GM21528 (cell line): ENCODE data around the gene NEDD8.
"Not testable (repeated sequence)": the region's sequence is repeated elsewhere in the genome, so short reads cannot be mapped to it uniquely, and the experiment has no call there.

Experiments used
- ATAC-seq: cut with Tn5 transposase; IDR thresholded peaks from one replicate; pipeline ENCODE4 v1.9.1; 2021; ENCODE audit warnings: mild to moderate bottlenecking, moderate library complexity; ENCODE audit not compliant: unreplicated experiment, low FRiP score

Gene NEDD8

GRCh38 chr14:24231263-24232120 lies 675 bp downstream of the NEDD8 start:
- peak; percentile 5 for ATAC-seq

GRCh38 chr14:24228902-24229301 lies 3.3 kb downstream of the NEDD8 start:
- no peak for ATAC-seq

GRCh38 chr14:24226473-24226872 lies 5.7 kb downstream of the NEDD8 start:
- ATAC-seq: no peak

- ATAC-seq: no peak
Observed at GRCh38 chr14:24224618-24225071, 7.5 kb downstream of the NEDD8 start.

- ATAC-seq: not testable (repeated sequence)
Observed at GRCh38 chr14:24222987-24223386, 9.2 kb downstream of the NEDD8 start.

GRCh38 chr14:24219521-24219920 lies 12.6 kb downstream of the NEDD8 start:
- ATAC-seq: no peak

- no peak for ATAC-seq
Observed at GRCh38 chr14:24219080-24219479, 13.1 kb downstream of the NEDD8 start.

GRCh38 chr14:24216876-24217275 lies 15.3 kb downstream of the NEDD8 start:
- not testable (repeated sequence) for ATAC-seq

- no peak for ATAC-seq
Observed at GRCh38 chr14:24216345-24216699, 15.8 kb downstream of the NEDD8 start.

GRCh38 chr14:24215495-24216344 lies 16.4 kb downstream of the NEDD8 start, which contains the start of gene MDP1:
MDP1 (minus strand) TSS chr14:24216066; CDS start chr14:24215955, 111 bp downstream.
- ATAC-seq: peak; percentile 62

GRCh38 chr14:24213866-24214662 lies 18.1 kb downstream of the NEDD8 start:
- ATAC-seq: no peak

- peak; percentile 78 for ATAC-seq
Observed at GRCh38 chr14:24212924-24213865, 19.0 kb downstream of the NEDD8 start, which contains the start of gene CHMP4A. CHMP4A (minus strand) TSS chr14:24213488; CDS start chr14:24213439, 49 bp downstream.

- ATAC-seq: no peak
Observed at GRCh38 chr14:24211311-24211710, 20.9 kb downstream of the NEDD8 start.

- ATAC-seq: no peak
Observed at GRCh38 chr14:24207625-24208024, 24.5 kb downstream of the NEDD8 start.

GRCh38 chr14:24207104-24207551 lies 25.0 kb downstream of the NEDD8 start:
- no peak for ATAC-seq

- ATAC-seq: no peak
Observed at GRCh38 chr14:24206260-24207103, 25.7 kb downstream of the NEDD8 start.

GRCh38 chr14:24204163-24205146 lies 27.7 kb downstream of the NEDD8 start:
- ATAC-seq: no peak
